ENCODE results near the gene FAM114A1. TPM values are rescaled to one million over a fixed set of nuclear protein-coding genes. Genes with fewer than 3 reads are reported as not detected.

The FAM114A1 gene
- polyA plus RNA-seq, 3 donors = 3.2 to 12.0 (median 4.1) TPM

GRCh38 chr4:38979511-38980230 is 112.1 kb downstream of the FAM114A1 start:
- Histone ChIP-seq H3K9ac (ENCODE audit: insufficient read depth, low read length, poor library complexity, severe bottlenecking) (no peak overlapping the region), H3K79me2 (ENCODE audit: insufficient read depth, low read length) (no peaks in the 10 kb centered on the region), H3K9me3 (replicated peaks in 1 of 2; ENCODE audit: control insufficient read depth in 1 of 2, insufficient read depth in 1 of 2, low read length in 2 of 2) (no peaks in the 10 kb centered on the region), H3K4me3 (replicated peaks in 1 of 3; ENCODE audit: low read depth in 2 of 3, low read length in 3 of 3) (no peak overlapping the region), H2AFZ (ENCODE audit: insufficient read depth, low read depth, low read length, poor library complexity, severe bottlenecking) (no peak overlapping the region), H4K20me1 (ENCODE audit: insufficient read depth, low read length) (no peaks in the 10 kb centered on the region), H3K36me3 (replicated peaks in 1 of 2; ENCODE audit: control insufficient read depth in 1 of 2, insufficient read depth in 2 of 2, low read length in 2 of 2) (no peaks in the 10 kb centered on the region), H3K4me1 (ENCODE audit: control insufficient read depth in 1 of 2, insufficient read depth in 2 of 2, low read length in 2 of 2) (peaks cover 4 to 5% of the 10 kb centered on the region in 2 donors), H3K4me2 (replicated peaks; ENCODE audit: extremely low read depth, low read length, poor library complexity, severe bottlenecking) (no peak overlapping the region), H3K27me3 (ENCODE audit: control insufficient read depth in 2 of 2, insufficient read depth in 2 of 2, low read length in 2 of 2) (no peaks in the 10 kb centered on the region), H3K27ac (ENCODE audit: low read depth in 1 of 2, low read length in 2 of 2) (no peak overlapping the region)
- intact Hi-C loops (cut with micrococcal nuclease) = loop anchor here in 1 of 2 donors (10.0 kb wide), 1 partner anchor 65 kb away; no protein-coding TSS in a partner anchor
- peaks cover 0 to 2% of the 10 kb centered on the region in 2 donors for H3K36me3 Mint-ChIP-seq
- H3K4me3 Mint-ChIP-seq = no peak overlapping the region
- H3K27me3 Mint-ChIP-seq (ENCODE audit: low read depth in 3 of 3) = no peaks in the 10 kb centered on the region
- H3K27ac Mint-ChIP-seq = no peak overlapping the region
- peaks cover 12% of the 10 kb centered on the region for H3K4me1 Mint-ChIP-seq
- no CpG with 5 or more reads among the region's 3 CpGs for WGBS (ENCODE audit: insufficient coverage)
- TF ChIP-seq, protein P1, sequence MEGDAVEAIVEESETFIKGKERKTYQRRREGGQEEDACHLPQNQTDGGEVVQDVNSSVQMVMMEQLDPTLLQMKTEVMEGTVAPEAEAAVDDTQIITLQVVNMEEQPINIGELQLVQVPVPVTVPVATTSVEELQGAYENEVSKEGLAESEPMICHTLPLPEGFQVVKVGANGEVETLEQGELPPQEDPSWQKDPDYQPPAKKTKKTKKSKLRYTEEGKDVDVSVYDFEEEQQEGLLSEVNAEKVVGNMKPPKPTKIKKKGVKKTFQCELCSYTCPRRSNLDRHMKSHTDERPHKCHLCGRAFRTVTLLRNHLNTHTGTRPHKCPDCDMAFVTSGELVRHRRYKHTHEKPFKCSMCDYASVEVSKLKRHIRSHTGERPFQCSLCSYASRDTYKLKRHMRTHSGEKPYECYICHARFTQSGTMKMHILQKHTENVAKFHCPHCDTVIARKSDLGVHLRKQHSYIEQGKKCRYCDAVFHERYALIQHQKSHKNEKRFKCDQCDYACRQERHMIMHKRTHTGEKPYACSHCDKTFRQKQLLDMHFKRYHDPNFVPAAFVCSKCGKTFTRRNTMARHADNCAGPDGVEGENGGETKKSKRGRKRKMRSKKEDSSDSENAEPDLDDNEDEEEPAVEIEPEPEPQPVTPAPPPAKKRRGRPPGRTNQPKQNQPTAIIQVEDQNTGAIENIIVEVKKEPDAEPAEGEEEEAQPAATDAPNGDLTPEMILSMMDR (IDR thresholded peaks at IDR 0.05) = no peak
- DNase-seq = no peak
- peaks cover 0 to 2% (median 0%) of the 10 kb centered on the region in 7 donors for H3K9me3 Mint-ChIP-seq

DNA sequence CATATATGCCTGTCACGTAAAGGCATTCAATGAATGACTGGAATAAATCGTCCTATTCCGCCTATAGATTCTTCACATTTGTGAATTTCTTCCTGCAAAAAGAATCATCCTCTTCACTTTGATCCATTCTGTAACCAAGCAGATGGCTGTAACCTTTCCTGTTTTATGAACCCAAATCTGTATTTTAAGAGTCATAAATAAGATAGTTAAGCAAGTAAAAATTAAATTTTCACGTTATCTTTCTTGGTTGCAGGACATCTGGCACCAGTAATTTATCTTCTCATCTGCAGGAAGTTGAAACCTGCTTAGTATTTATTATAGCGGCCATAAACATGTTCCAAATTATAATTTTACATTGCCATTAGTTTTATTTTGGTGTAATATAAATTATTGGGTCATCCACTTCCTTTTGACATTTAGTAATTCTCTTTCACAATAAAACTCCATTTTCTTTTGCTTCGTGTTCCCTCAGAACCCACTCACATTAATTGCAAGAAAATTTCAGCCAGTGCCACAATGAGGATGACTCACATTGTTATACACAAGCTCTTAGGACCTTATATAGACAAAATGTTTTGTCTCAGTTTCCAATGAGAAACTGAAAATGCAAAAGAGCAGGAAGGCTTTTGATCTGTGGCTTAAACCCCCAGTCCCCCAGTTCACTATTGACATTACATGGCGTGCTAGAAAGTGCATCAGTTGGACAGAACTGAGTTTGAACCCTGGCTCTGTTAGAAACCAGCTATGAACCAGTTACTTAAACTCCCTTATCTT is 113.5 kb downstream of the FAM114A1 start:
- Histone ChIP-seq H3K27ac (ENCODE audit: low read depth in 1 of 2, low read length in 2 of 2) (no peak overlapping the region), H3K4me2 (replicated peaks; ENCODE audit: extremely low read depth, low read length, poor library complexity, severe bottlenecking) (no peak overlapping the region), H3K36me3 (replicated peaks in 1 of 2; ENCODE audit: control insufficient read depth in 1 of 2, insufficient read depth in 2 of 2, low read length in 2 of 2) (no peaks in the 10 kb centered on the region), H3K79me2 (ENCODE audit: insufficient read depth, low read length) (no peaks in the 10 kb centered on the region), H4K20me1 (ENCODE audit: insufficient read depth, low read length) (no peaks in the 10 kb centered on the region), H3K4me3 (replicated peaks in 1 of 3; ENCODE audit: low read depth in 2 of 3, low read length in 3 of 3) (no peak overlapping the region), H3K9ac (ENCODE audit: insufficient read depth, low read length, poor library complexity, severe bottlenecking) (no peak overlapping the region), H3K27me3 (ENCODE audit: control insufficient read depth in 2 of 2, insufficient read depth in 2 of 2, low read length in 2 of 2) (no peaks in the 10 kb centered on the region), H3K4me1 (ENCODE audit: control insufficient read depth in 1 of 2, insufficient read depth in 2 of 2, low read length in 2 of 2) (peaks cover 11 to 12% of the 10 kb centered on the region in 2 donors), H3K9me3 (replicated peaks in 1 of 2; ENCODE audit: control insufficient read depth in 1 of 2, insufficient read depth in 1 of 2, low read length in 2 of 2) (no peaks in the 10 kb centered on the region), H2AFZ (ENCODE audit: insufficient read depth, low read depth, low read length, poor library complexity, severe bottlenecking) (no peak overlapping the region)
- Mint-ChIP-seq H3K27ac (no peak overlapping the region), H3K27me3 (ENCODE audit: low read depth in 3 of 3) (no peaks in the 10 kb centered on the region), H3K4me1 (peaks cover 17% of the 10 kb centered on the region), H3K36me3 (peaks cover 0 to 2% of the 10 kb centered on the region in 2 donors), H3K9me3 (peaks cover 0 to 2% (median 0%) of the 10 kb centered on the region in 7 donors), H3K4me3 (no peak overlapping the region)
- TF ChIP-seq, protein P1 (IDR thresholded peaks at IDR 0.05) = no peak
- intact Hi-C loops (cut with micrococcal nuclease) = loop anchor here in 1 of 2 donors (10.0 kb wide), 1 partner anchor 64 kb away; no protein-coding TSS in a partner anchor
- peak in 2 of 3 donors; percentile 22 to 26 for DNase-seq
- WGBS (ENCODE audit: insufficient coverage) = 60% methylated on average over 3 of the region's 7 CpGs
